HG03432 (cell line): Measurements from ENCODE around the gene EEFSEC.

Experiments used
- ATAC-seq: cut with Tn5 transposase; IDR thresholded peaks from one replicate; pipeline ENCODE4 v1.9.1; 2021; ENCODE audit warnings: mild to moderate bottlenecking, moderate library complexity; ENCODE audit not compliant: unreplicated experiment

Gene EEFSEC

DNA sequence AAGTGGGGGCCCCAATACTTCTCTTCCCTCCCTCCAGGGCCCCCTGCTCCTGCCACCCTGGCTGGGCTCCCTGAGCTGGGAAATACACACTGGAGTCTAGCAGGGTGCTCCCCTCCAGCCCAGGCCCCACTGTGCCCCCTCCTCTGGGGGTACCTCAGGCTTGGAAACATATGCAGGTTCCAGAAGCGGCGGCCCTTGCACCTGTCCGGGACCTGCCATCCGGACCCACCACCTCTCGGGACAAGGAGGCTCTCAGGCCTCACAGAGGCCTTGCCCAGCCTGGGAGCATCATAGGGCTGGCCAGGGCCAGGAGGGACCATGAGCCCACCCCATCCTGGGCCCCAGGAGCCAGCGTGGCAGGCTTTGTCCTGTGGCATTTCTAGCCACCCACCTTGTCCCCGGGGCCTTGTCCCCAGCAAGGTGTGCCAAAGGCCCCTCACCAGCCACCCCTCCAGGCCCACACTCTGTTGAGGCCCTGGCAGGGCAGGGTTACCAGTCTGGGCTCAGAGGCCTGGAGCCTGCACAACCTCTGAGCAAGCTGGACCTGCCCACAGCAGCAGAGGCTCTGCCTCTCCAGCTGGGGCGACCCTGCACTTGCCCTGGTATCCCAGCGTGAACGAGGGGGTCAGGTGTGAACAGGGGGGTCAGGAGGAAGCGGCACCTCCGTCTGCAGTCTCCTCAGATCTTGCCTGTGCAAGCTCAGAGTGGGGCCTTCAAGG, 267.6 kb downstream of the EEFSEC start:
- ATAC-seq, result no peak

DNA sequence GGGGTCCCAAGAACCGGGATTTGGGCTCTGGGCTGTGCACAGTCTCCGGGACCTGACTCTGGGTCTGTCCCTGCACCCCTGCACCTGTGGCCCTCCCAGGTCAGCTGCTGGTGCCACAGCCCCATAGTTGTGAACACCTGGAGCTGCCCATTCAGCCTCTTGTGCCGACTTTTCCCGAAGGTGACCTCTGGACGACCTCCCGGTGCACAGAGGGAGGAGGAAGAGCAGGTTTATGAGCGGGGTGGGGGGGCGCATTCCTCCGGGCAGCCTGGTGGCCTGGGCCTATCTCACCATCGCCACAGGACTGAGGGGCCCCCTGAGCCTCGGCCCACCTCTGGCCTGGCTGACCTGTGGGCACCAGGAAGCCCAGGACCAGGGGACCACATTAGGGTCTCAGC, 268.2 kb downstream of the EEFSEC start:
- no peak for ATAC-seq

DNA sequence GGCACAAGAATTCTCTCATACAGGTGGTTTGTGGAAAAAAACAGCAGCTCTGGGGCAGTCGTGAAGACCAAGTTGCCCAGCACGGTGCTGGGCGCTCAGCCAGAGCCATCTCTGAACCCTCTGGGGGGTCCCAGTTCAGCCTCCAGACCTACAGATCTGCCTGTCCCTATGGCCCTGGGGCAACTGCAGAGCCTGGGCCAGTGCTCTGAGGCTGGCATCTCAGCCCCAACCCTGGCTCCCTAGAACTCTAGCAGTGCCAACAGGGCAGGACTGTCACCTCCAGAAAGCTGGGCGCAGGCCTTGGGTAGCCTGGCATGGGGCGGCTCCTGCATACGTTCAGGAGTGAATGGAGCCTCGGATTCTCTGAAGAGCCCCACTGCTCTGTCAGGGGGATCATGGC, 268.7 kb downstream of the EEFSEC start:
- no peak for ATAC-seq

DNA sequence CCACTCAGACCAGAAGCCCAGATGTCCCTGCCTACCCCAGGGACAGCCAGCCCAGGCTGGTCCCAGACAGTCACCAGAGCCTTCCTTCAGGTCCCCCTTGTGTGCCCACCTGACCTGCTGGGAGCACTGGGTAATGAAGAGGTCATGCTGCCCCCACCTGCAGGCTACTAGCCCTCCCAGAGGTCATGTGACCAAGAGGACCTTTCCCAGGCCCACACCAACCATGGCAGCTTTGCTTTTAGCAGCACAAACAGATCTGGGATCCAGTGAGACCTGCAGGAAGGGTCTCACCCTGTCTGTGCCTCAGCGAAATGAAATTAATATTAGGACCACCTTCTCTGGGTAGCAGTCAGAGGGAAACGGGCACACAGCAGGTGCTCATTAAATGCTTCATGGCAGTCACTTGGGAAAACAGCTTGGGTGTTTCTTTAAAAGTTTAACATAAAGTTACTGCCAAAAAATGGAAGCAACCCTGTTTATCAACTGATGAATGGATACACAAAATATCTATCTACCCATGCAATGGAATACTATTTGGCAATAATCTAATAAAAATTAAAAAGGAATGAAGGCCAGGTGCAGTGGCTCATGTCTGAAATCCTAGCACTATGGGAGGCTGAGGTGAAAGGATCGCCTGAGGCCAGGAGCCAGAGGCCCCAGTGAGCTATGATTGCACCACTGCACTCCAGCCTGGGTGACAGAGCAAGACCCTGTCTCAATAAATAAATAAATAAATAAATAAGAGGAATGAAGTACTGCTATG, 269.7 kb downstream of the EEFSEC start:
- ATAC-seq, result no peak

DNA sequence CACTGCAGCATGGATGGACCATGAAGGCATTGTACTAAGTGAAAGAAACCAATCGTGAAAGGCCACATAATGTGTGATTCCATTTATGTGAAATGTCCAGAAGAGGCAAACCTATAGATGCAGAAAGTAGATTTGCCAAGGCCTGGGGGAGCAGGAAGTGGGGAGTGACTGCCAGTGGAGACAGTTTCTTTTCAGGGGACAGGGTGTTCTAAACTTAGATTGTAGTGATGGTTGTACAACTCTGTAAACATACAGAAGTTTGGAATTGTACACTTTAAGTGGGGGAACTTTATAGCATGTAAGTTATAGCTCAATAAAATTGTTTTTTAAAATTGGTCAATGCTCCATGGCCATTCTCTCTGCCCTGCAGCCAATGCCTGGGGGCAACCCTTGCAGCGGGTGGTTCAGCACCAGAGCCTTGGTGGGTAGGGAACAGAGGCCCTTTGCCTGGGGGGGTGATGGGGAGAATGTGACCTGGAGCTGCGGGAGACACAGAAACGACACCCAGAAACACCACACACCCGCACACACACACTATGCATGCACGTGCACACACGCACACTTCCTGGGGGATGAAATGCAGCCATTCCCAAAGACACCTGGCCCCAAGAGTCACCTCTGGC, 270.4 kb downstream of the EEFSEC start:
- ATAC-seq, result no peak

DNA sequence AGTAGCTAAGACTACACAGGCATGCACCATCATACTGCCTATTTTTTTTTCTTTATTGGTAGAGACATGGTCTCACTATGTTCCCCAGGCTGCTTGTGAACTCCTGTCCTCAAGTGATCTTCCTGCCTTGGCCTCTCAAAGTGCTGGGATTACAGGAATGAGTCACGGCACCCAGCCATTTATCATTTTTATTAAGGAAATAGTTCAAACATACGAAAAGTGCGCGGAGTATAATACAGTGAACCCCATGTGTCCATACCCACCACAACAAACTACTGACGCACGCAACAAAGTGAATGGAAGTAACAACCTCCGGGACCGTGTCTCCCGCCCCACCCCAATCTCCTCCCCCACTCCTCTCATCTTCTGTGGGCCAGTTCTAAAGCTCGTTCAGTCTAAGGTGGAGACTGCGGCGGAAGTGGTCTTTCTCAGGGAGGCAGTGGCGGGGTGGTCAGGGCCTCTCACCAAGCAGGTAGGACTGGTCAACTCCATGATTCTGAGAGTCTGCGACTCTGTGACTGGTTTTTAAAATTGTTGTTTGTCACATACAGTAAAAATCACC, 271.3 kb downstream of the EEFSEC start:
- no peak for ATAC-seq

DNA sequence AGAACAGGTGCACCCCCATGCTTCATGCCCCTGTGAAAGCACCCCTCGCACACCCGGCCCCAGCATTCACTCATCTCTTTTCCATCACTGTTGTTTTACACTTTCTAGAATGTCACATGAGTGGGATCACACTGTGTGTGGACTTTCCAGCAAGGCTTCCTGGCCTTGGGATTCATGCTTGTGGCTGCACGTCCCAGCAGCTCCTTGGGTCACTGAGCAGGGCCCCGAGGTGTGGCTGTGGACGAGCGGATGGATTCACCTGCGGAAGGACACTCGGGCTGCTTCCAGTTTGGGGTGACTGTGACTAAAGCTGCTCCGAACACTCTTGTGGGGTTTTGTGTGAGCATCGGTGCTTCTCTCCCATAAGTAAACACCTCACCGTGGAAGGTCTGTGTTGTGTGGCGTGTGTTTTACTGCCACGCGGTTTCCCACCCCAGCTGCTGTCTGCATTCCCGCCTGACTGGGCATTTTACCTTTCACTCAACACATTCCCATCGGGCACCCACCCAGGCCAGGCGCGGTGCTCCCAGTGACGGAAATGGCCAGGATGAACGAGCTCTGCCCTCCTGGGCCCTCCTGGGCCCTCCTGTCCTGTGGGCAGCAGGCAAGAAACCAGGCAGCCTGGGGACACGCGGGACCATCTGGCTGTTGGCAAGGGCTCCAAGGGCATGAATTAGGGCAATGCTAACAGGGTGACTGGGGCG, 272.0 kb downstream of the EEFSEC start:
- no peak for ATAC-seq

DNA sequence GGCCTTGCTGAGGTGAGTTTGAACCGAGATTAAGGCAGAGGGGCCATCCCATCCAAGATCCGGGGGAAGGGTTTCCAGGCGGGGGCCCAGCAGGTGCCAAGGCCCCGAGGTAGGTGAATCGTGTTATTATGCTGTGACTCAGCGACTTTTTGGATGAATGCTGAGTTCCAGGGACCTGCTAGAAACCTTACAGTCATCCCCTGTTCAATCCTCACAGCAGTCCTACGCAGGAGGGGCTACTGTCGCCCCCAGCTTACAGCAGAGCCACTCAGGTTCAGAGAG, 272.5 kb downstream of the EEFSEC start:
- no peak for ATAC-seq

DNA sequence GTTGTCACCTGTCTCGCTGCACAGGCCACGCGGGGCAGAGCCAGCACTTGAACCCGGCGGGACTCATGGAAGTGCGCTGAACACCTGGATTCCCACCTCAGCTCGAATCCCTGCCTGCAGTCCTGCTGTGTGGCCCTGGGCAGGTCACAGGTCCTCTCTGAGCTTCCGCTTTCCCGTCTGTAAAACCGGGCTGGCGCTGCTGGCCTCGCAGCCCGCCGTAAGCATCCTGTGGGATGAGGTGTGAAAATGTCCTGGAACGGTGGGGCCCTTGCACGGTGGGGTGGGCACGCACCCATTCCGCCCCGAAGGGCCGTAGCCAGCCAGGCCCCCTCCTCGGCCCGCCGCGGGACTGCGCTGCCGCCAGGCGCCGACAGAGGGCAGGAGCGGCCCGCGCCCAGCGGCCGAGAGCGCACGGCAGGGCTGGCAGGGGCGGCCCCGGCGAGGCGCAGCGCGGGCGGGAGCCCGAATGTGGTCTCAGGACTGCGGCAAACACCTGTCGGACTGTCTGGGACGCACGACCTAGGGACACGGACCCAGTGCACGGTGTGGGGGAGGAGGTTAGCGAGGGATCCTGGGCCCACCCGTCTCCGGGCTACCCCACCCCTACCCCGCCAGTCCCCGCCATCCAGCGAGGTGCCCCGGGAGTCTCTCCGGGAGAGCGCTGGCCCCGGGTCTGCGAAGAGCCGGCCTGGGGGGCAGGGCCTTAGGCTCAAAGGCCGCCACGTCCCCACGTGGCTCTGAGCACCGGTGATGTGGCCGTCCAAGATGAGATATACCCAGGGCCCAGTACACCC, 273.0 kb downstream of the EEFSEC start:
- ATAC-seq, result peak; percentile 76

DNA sequence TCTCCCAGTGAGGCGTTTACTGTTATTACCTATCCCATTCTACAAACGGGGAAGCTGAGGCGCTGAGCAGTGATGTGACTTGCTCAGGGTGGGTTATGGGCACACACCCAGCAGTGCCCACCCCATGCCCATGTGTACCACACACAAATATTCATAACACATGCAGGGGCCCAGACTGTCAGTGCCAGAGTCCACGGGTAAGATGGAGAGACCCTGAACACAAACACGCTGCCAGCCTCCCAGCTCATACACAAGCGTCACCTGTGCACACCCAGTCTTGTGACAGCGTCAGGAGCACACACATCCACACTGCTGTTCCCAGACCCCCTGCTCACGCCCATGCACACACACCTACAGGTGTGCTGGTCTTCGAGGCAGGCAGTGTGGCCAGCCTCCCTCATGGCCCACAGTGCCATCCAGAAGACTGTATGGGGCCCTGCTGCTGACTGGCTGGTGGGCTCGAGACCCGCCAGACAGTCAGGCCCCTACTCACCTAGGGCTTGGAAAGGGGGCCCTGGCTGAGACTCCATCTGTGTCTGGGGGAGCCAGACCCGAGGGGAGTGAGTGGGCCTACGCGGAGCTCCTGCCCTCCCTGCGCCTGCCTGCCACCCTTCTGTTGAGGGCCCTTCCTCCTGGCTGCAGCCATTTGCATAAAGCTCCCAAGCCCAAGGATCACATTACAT, 274.0 kb downstream of the EEFSEC start:
- no peak for ATAC-seq

DNA sequence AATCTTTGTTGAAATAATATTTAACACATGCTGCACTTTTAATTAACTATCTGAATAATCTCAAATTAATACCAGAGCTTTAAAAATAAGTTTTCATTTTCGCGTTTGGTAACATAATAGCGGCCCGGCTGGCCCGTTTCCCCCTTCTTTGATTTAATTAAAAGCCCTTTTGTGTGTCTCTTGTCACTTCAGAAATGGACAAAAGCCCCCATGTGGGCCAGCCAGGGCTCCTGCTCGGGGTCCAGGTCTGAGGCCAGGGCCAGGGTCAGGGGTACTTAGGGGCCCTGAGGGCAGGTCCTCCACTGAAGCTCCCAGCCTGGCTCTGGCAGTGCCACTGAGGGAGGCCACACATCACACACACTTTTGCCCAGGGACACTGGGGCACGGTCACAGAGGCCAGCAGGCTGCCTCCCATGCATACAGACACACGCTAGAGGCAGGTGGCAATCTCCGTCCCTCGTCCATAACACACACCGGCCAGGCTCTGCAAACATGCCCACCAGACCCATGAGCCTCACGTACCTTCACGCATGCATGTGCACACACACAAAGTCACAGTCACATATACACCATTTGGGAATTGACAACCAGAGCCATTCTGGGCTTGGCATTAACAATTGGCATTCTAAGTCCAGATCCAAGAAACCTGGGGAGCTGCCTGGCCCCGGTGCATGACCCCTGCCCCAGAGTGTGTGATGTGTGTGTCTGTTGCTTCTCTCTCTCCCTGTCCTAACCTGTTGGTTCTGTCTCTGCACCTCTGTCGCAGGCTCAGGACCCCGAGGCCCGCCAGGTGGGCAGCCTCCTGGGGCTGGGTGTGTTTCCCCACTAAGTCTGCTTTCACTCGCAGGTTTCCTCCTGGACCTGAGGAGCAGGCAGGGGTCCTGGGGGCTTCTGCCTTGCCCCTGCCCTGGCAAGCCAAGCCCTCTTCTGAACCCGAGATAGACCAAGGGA, 274.9 kb downstream of the EEFSEC start:
- ATAC-seq, result no peak

DNA sequence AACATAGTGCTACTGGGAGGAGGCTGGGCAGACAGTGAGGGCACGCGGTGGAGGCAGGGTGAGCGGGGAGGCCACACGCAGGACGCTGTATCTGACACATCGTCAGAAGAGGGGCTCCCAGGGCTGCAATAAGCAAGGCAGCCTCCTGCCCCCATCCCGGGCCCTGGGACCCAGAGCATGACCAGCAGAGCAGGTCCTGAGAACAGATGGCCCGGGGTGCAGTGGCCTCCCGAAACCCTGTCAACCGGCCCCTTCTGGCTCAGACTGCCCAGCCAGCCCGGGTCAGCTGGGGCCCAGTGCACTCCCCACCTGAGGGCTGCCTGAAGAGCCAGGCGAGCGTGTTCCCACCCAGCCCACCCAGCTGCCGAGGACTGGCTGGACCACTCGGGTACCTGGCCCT, 276.0 kb downstream of the EEFSEC start:
- no peak for ATAC-seq

DNA sequence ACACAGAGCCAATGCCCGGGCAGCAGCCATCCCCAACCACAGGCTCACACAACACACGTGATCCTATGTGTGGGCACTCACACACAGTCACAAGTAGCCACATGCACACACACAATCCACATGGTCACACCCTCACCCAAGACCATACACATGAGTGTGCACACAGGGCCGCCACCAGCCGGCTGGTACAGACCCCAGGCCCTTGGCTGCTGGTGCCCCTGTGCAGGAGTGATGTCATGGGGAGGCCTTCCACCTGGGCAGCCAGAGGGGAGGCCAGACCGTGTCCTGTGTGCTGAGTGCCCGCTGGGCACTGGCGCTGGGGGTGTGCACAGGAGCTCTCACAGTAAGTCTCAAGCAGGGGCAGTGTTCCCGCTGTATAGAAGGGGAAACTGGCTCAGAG, 276.5 kb downstream of the EEFSEC start:
- no peak for ATAC-seq

DNA sequence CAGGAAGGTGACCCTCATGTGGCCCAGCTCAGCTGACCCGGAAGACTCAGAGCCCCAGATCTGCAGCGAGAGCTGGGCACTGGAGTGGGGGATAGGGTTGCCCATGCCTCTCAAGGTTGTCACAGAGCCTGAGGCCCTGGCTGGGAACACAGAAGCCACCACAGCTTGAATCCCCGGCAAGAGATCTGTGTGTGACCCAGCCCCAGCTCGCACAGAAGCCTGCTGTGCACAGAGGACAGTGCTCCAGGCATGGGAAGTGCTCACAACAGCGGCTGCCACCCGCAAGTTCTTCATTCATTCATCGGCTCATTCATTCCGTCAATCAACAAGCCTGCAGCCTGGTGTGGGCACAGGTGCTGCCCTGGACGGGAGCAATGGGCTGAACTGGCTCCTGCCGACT, 277.0 kb downstream of the EEFSEC start:
- ATAC-seq, result no peak

DNA sequence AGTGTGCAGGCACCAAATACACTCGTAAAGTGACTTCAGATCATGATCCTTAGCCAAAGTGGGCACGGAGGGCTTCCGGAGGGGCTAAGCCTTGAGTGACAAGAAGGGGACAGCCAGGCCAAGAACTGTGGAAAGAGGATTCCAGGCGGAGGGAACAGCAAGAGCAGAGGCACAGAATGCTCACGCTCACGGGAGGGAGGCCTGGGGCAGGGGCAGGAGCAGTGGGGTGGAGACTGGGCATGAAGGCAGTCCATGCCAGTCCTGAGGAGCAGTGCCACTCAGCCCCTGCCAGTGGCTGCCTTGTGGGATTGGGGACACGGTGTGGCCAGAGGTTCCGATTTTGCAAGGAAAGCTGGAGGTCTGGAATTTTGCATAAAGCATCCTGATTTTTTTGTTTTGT, 277.4 kb downstream of the EEFSEC start:
- no peak for ATAC-seq

DNA sequence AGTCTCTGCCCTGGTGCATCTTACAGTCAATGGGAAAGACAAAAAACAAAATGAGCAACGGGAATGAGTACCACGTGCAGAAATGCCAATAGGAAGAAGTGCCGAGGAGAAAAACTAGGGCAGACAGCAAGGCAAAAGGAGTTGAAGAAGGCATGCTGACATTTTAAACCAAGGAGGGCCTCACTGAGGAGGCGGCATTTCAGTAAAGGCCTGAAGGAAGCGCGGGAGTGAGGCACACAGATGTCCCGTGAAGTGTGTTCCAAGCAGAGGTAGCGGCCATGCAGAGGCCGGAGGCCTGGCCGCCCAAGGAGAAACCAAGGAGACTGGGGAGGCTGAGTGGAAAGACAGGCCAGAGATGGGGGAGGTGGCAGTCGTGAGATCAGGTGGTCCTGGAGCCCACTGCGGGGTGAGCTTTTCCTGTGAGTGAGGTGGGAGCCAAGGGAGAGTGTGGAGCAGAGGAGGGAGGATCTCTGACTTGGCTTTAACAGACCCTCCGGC, 278.6 kb downstream of the EEFSEC start:
- no peak for ATAC-seq

DNA sequence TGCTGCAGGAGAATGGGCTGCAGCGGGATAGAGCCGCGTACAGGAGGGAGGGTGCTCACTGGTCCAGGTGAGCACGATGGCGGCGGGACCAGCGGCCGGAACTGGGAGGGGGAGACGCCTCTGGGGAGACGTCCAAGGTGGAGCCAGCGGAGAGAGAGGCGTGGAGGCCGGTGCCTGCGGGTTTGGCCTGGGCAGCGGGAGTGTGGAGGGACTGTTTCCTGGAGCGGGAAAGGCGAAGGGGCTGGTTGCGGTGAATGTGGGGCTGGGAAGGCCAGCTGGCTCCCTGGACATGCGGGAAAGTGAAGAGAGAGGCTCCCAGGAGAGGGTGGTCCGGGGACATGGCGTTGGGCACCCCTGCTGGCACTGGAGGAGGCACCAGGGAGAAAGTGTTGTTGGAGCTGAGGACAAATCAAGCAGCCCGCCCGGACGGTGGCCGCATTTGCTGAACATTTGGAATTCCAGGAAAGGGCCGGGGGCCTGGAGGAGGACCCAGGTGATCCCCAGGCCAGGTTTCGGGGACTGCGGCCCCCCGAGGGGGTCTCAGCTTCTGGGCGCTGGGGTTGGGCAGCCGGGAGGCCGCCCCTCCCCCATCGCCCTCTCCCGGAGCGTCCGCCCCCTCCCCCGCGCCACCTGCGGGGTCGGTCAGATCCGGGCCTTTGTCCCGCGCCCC, 279.2 kb downstream of the EEFSEC start:
- ATAC-seq, result no peak
